Cardiac muscle cell (in vitro differentiated cells and primary cell): Measurements from ENCODE around the gene CLMN. TPM values are rescaled to one million over a fixed set of nuclear protein-coding genes. Genes with fewer than 3 reads are reported as not detected.

Experiments
- DNase-seq, 2 donors: peaks; one replicate each; pipeline versions ENCODE4 v3.0.0 to v3.0.0-alpha.2; 2010 to 2017; ENCODE audit warnings: low read depth in 1 of 2, low spot score in 1 of 2
- H3K27ac ChIP-seq: fragments of 200-600 bp; sonication (generic); 2 replicates; pipeline ENCODE4 v1.5.1; 2016
- H3K27me3 ChIP-seq: fragments of 200-600 bp; sonication (generic); 2 replicates; pipeline ENCODE4 v1.6.0; 2016; ENCODE audit warnings: control low read depth
- H3K36me3 ChIP-seq: fragments of 200-600 bp; sonication (generic); 2 replicates; pipeline ENCODE4 v1.5.1; 2016; ENCODE audit warnings: control low read depth
- H3K4me1 ChIP-seq: fragments of 200-600 bp; sonication (generic); 2 replicates; pipeline ENCODE4 v1.8.1; 2017; ENCODE audit warnings: low read depth, mild to moderate bottlenecking, mixed run types
- H3K4me3 ChIP-seq: fragments of 200-600 bp; sonication (generic); 2 replicates; pipeline ENCODE4 v1.5.1; 2016; ENCODE audit warnings: mild to moderate bottlenecking
- H3K9me3 ChIP-seq: fragments of 200-600 bp; sonication (generic); 2 replicates; pipeline ENCODE4 v1.5.1; 2017; ENCODE audit warnings: low read depth, mild to moderate bottlenecking, control low read depth
- polyA plus RNA-seq: library from polyadenylated mRNA; unstranded; fragments of >200 nt; fragmentation: Nextera tagmentation; extraction: Ambion mirVana; gene quantifications from 2 replicates; pipeline ENCODE4 v1.2.1, GENCODE V29; 2016
- total RNA-seq: library from RNA; depleted of rRNA; stranded (reverse); fragments of >200 nt; gene quantifications from 2 replicates; pipeline ENCODE4 v1.2.3, GENCODE V29; 2016
- TF ChIP-seq, protein P1 (sequence below): IDR thresholded peaks from 2 replicates; pipeline ENCODE4 v1.5.1; 2012; ENCODE audit warnings: low read depth, mild to moderate bottlenecking, low read length

The CLMN gene
- total and polyA plus RNA-seq, 2 experiments from 2014 or later: 0.98 to 1.3 TPM

DNA sequence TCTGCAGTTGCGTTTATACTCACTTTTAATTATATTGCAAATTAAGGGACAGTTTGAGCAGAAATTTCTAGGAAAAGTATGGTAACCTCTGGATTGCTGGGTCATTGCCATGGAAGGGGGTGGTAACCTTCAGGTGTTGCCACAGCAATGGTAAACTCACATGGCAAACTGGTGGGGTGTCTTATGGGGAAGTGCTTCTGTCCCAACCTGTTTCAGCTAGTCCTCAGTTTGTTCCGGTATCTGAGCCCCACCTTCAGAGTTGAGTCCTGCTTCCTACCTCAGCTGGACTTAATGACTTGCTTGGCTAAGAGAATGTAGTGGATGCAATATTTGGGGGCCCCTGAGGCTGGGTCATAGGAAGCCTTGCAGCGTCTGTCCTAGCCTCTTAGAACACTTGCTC, 7.3 kb upstream of the CLMN start:
- H3K27ac ChIP-seq: no peak overlapping the region
- peaks cover 13% of the 10 kb centered on the region for H3K27me3 ChIP-seq
- H3K36me3 ChIP-seq: no peaks in the 10 kb centered on the region
- TF ChIP-seq, protein P1, sequence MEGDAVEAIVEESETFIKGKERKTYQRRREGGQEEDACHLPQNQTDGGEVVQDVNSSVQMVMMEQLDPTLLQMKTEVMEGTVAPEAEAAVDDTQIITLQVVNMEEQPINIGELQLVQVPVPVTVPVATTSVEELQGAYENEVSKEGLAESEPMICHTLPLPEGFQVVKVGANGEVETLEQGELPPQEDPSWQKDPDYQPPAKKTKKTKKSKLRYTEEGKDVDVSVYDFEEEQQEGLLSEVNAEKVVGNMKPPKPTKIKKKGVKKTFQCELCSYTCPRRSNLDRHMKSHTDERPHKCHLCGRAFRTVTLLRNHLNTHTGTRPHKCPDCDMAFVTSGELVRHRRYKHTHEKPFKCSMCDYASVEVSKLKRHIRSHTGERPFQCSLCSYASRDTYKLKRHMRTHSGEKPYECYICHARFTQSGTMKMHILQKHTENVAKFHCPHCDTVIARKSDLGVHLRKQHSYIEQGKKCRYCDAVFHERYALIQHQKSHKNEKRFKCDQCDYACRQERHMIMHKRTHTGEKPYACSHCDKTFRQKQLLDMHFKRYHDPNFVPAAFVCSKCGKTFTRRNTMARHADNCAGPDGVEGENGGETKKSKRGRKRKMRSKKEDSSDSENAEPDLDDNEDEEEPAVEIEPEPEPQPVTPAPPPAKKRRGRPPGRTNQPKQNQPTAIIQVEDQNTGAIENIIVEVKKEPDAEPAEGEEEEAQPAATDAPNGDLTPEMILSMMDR: no peak
- no peak overlapping the region for H3K4me3 ChIP-seq
- no peaks in the 10 kb centered on the region for H3K9me3 ChIP-seq
- no peak for DNase-seq
- H3K4me1 ChIP-seq: no peaks in the 10 kb centered on the region

DNA sequence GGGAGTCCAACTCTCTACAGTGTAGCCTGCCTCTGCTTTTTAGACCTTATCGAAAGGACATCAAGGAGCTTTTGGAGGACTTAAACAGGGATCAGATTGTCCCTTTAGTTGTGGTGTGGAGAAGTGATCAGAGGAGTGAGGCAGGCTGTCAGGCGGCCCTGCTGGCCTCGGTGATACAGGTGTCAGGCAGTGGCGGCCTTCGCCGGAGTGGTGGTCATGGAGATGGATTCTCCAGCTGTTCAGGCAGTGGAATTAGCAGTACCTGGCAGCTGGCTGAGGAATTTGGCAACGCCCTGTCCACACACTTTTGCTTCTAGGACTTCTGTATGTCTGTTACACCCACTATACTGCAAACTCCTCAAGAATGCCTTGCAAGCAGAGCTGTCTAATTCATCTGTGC, 4.2 kb upstream of the CLMN start:
- Histone ChIP-seq H3K27me3 (peaks cover 17% of the 10 kb centered on the region), H3K27ac (no peak overlapping the region), H3K36me3 (no peaks in the 10 kb centered on the region), H3K4me1 (no peaks in the 10 kb centered on the region), H3K9me3 (no peaks in the 10 kb centered on the region), H3K4me3 (no peak overlapping the region)
- no peak for DNase-seq
- TF ChIP-seq, protein P1: no peak

DNA sequence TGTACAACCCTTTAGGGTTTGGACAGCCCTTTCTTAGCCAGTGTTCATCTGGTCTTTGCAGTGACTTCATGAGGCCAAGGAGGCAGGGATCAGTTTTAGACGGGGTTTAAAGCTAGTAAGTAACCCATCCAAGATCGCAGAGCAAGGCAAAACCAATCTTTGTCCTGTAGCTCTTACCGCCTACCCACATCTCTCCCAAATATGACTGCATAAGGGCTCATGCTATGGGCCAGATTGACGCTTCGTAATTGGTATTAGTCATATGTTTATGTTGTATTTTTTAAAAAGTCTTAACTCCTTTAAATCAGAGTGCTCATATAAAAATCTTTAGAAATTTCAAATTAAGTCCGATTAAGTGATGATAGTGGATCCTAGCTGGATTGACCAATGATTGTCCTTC, 3.7 kb upstream of the CLMN start:
- Histone ChIP-seq H3K9me3 (no peaks in the 10 kb centered on the region), H3K27ac (no peak overlapping the region), H3K4me1 (no peaks in the 10 kb centered on the region), H3K27me3 (peaks cover 22% of the 10 kb centered on the region), H3K36me3 (no peaks in the 10 kb centered on the region), H3K4me3 (no peak overlapping the region)
- TF ChIP-seq, protein P1: no peak
- no peak for DNase-seq

DNA sequence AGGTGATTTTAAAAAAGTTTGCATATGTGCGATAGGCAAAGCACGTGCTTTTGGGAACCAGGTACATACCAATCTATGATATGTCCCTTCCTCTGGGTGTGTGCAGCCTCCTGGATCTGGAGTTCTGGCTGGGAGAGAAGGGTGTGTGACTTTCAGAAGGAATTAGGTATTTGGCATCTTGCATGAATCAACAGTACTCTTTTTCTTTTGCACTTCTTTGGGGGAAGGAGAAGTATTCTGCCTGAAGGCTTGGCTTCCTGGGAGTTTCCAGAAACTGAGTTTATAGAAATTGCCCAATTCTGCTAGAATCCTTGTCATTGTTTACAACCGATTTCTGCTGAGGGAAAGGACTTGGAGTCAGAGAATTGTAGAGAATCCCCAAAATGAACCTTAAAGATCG, 2.9 kb upstream of the CLMN start:
- no peaks in the 10 kb centered on the region for H3K4me1 ChIP-seq
- no peaks in the 10 kb centered on the region for H3K9me3 ChIP-seq
- TF ChIP-seq, protein P1: no peak
- H3K4me3 ChIP-seq: no peak overlapping the region
- DNase-seq: no peak
- H3K36me3 ChIP-seq: no peaks in the 10 kb centered on the region
- H3K27me3 ChIP-seq: peaks cover 26% of the 10 kb centered on the region
- H3K27ac ChIP-seq: no peak overlapping the region

DNA sequence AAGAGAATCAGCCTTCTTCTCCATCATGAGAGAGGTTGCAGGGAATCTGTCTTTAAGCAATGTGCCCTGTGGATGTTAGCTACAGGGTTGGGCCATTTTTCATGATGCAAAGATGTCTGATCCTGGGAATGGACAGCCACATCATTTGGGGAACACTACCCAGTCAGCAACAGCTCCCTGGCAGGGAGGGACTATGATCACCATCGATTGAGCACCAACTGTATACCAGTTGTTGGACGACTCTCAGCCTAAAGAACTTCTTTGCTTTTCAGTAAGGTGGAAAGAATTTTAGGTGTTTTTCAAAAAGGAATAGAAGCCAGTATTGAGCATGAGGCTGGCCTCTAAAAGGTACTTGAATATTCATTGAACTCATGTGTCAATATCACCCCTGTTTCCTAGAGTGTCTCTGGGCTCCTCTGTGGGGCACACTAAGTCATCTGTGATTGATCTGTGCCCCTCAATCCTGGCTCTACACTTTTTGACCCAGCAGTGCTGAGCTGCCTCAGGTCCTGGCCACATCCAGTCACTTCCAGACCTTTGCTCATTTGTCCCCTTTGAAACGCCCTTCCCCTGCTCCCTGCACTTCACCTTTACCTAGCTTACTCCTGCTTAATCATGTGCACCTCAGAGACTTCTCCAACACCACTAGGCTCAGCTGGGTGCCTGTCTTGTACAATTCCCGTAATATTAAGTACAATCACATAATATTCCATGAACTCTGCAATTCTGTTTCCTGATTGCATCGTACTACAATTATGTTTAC, 2.2 kb upstream of the CLMN start:
- H3K36me3 ChIP-seq: no peaks in the 10 kb centered on the region
- H3K4me3 ChIP-seq: no peak overlapping the region
- H3K27me3 ChIP-seq: peaks cover 26% of the 10 kb centered on the region
- H3K27ac ChIP-seq: no peak overlapping the region
- DNase-seq: no peak
- no peaks in the 10 kb centered on the region for H3K4me1 ChIP-seq
- H3K9me3 ChIP-seq: no peaks in the 10 kb centered on the region
- TF ChIP-seq, protein P1: no peak
